NCI-H510A treated with DMSO at 0.1 percent for 48 hours (cell line): ENCODE results near the gene SUSD2.
"Not testable (repeated sequence)": the region's sequence is repeated elsewhere in the genome, so short reads cannot be mapped to it uniquely, and the experiment has no call there.

Experiments used
- DNase-seq: peaks from one replicate; lab custom pipeline; 2025; lab: John Stamatoyannopoulos, UW

The SUSD2 gene

DNA sequence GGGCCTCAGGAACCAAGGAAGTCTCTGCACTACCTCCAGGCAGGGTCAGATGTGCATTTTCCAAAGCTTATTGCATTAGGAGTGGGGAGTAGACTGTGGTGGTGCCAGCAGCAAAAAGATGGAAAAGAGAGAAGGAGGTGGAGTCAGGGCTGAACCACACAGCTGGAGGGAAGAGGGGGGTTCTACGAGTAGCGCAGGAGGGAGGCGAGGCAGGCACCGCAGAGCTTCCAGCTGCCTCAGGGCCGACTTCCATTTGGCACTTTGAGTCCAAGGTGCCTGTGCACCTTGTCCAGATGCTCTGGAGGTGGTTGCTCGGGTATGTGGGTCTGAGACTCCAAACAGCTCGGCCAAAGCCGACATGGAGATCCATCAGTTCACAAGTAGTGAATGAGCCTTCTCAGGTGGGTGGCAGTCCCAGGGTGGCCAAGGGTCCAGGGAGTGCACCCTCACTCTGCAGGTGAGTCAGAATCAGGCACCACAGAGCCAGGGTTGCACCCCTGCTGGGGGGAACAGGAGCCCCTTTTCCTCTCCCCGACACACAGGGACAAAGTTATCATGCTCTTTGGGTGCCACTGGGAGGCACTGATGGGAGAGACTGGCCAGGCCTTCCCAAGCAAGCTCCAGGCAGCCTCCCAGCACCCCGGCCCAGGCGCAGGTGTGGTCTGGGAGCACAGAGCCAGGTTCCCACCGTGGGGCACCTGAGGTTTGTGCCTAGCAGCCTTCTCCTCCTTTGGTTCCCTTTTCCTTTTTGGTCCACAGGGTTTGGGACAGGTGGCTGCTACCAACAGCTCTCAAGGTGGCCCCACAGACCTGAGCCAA, 33.4 kb downstream of the SUSD2 start:
- DNase-seq = no peak

- DNase-seq = no peak
Observed at GRCh38 chr22:24216541-24217209, 35.4 kb downstream of the SUSD2 start.

GRCh38 chr22:24217384-24217783, 36.1 kb downstream of the SUSD2 start:
- no peak for DNase-seq

DNA sequence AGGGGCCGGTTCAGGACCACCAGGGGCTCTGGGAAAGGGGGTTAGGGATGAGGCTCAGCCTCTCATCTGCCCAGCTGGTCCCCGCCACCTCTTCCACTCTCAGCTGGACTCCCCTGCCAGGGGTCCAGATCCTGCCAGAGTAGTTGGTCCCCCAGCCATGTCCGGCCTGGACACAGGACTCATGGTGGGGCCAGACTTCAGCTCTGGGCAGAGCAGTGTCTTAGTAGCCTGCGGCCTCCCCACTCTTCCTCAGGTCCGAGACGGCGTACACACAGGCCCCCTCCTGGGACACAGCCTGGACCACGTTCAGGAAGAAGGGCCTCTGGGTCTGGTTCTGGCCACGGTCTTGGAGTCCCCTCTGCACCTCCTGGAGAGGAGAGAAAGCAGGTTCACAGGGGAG, 38.5 kb downstream of the SUSD2 start:
- no peak for DNase-seq

DNA sequence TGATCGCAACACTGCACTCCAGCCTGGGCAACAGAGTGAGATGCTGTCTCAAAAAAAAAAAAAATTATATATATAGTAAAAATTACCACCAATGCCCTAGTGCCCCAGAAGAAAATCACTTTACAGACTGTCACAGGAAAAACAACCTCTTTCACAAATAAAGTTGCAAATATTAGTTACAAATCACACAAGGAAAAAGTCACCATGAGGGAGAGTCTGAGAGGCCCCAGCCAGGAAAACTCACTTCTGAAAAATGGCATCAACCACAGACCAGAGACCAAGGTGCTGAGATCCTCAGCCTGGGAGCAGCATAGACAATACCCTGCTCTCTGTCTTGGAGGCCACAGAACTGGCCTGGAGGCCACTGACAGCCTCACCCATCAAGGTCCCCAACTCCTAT, 43.2 kb downstream of the SUSD2 start:
- no peak for DNase-seq

- no peak for DNase-seq
Observed at GRCh38 chr22:24225044-24225601, 43.8 kb downstream of the SUSD2 start.

- no peak for DNase-seq
Observed at GRCh38 chr22:24225951-24226350, 44.7 kb downstream of the SUSD2 start.

DNA sequence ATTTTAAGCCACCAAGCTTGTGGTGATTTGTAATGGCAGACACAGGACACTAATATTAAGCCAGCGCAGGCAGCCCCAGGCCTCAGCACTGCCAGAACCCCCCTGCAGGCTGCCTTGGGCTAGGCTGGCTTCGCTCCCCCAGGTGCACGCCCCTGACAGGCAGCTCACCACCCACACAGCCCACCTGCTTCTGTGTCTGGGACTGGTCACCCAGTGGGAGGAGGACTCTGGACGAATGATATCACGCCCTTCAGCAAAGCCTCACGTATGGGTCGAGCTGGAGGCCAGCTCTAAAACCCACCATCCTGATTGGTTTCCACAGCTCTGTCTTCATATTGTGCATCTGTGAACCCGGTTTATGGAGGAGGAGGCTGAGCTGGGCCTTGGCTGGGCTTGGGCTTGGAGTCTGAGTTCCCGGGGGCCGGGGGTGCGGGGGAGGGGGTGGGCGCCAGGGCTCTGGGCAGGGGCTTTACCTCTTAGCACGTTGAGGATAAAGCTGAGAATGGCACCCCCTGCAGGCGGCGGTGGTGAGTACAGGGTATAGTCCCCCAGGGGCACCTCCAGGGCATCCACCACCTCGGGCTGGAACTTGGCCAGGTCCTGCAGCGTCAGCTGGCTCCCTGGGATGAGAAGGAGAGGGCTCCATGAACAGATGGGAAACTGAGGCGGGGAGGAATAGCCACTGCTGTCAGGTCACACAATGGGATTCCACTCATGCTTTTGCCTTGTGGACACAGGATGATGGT, 49.8 kb downstream of the SUSD2 start:
- no peak for DNase-seq

DNA sequence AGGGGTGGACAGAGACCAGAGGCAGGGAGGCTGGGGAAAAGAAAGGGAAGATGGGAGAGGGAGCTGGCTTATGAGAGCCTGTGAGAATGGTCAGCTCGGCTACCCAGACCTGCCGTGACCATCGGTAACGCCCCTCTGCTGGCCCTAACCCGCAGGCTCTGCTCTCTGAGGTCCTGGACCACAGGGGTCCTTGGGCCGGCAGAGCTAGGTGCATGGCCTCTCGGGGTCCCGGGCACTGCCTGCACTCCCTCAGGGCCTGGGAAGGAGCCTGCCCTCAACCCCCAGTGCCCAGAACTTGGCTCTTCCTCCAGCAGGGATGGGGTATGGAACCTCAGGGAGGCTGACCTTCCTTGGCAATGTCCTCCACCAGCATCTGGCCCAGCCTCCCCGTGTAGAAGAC, 50.4 kb downstream of the SUSD2 start:
- DNase-seq = no peak

- DNase-seq = no peak
Observed at GRCh38 chr22:24232124-24232523, 50.8 kb downstream of the SUSD2 start.

DNA sequence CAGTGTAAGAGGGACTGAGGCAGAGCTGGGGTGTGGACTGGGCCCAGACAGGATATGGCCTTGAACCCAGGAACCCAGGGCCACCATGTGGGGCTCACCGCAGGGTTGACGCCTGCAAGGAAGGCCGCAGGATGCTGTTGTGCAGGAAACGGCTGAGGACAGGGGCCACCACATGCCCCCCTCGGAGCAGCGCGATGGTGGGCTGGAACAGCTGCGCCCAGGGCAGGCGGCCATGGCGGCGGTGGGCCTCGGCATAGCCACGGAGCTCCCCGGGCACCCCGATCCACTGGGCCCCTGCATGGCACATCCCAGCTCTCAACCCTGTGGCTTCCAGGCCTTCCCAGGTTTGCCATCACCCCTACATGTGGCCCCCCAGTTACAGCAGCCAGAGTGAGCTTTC, 51.4 kb downstream of the SUSD2 start:
- DNase-seq = no peak

- DNase-seq = no peak
Observed at GRCh38 chr22:24233235-24233634, 51.9 kb downstream of the SUSD2 start.

DNA sequence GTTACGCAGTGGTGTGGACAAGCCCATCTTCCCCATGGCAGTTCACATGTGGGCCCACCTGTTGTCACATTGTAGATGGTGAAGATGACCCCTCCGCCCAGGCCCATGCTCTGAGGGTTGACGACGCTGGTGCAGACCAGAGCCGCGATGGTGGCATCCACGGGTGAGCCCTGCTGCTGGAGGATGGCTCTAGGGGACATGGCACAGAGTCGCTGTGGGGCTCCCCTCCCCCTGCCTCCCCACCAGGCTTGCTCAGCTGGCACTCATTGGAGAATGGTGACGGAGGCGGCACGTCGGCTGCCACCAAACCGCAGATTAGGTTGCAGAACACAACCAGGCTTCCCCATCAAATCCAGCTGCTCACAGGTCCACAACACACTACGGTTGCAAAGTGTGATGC, 52.5 kb downstream of the SUSD2 start:
- no peak for DNase-seq

DNA sequence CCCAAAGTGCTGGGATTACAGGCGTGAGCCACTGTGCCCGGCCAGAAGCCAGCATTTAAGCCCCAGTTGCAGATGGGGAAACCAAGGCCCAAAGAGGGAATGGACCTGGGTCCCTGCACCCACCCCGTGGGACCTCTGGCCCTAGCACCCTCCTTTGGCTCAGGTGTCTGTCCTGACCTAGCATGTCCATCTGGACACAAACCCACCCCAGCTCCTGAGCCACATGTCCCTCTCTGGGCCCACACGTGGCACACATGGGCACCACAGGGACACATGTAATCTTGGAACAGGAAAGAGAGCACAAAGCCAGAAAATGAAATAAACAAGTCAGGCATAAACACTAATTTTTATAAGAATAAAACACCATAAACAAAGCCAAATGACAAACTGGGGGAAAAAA, 54.0 kb downstream of the SUSD2 start:
- no peak for DNase-seq

GRCh38 chr22:24236656-24237055, 55.4 kb downstream of the SUSD2 start:
- no peak for DNase-seq

DNA sequence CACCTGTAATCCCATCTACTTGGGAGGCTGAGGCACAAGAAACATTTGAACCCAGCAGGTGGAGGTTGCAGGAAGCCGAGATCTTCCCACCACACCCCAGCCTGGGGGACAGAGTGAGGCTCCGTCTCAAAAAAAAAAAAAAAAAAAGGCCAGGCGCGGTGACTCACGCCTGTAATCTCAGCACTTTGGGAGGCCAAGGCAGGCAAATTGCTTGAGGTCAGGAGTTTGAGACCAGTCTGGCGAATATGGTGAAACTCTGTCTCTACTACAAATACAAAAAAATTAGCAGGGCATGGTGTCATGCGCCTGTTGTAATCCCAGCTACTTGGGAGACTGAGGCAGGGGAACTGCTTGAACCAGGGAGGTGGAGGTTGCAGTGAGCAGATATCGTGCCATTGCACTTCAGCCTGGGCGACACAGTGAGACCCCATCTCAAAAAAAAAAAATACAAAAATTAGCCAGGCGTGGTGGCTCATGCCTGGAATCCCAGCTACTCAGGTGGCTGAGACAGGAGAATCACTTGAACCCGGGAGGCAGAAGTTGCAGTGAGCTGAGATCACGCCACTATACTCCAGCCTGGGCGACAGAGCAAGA, 56.9 kb downstream of the SUSD2 start:
- DNase-seq = not testable (repeated sequence)
